Measurements from ENCODE around the gene QRICH2.

- TF ChIP-seq EZH2 (IDR thresholded peaks at IDR 0.05; ENCODE audit: borderline replicate concordance, low read depth, low read length, severe bottlenecking) = no peak
- TF ChIP-seq, protein P1, sequence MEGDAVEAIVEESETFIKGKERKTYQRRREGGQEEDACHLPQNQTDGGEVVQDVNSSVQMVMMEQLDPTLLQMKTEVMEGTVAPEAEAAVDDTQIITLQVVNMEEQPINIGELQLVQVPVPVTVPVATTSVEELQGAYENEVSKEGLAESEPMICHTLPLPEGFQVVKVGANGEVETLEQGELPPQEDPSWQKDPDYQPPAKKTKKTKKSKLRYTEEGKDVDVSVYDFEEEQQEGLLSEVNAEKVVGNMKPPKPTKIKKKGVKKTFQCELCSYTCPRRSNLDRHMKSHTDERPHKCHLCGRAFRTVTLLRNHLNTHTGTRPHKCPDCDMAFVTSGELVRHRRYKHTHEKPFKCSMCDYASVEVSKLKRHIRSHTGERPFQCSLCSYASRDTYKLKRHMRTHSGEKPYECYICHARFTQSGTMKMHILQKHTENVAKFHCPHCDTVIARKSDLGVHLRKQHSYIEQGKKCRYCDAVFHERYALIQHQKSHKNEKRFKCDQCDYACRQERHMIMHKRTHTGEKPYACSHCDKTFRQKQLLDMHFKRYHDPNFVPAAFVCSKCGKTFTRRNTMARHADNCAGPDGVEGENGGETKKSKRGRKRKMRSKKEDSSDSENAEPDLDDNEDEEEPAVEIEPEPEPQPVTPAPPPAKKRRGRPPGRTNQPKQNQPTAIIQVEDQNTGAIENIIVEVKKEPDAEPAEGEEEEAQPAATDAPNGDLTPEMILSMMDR (IDR thresholded peaks at IDR 0.05; ENCODE audit: borderline replicate concordance, extremely low read depth, low read length, poor library complexity, severe bottlenecking) = no peak
These were observed 41.0 kb downstream of the QRICH2 start for GRCh38 chr17:76267051-76267576.
